Keratinocyte (primary cell): Measurements from ENCODE around the gene MRGPRF. TPM values are rescaled to one million over a fixed set of nuclear protein-coding genes. Genes with fewer than 3 reads are reported as not detected.

Source experiments
- DNase-seq: peaks from one replicate; pipeline ENCODE4 v3.0.0-alpha.2; 2011; ENCODE audit warnings: low read depth, missing footprints, low spot score
- FAIRE-seq: peaks from 2 replicates; lab custom pipeline; 2011; peaks lifted over from hg19 to GRCh38; lab: Jason Lieb, UNC
- H2AFZ ChIP-seq: 2 replicates; pipeline ENCODE4 v1.6.0; 2012; ENCODE audit warnings: low read length, control low read depth, inconsistent platforms; ENCODE audit not compliant: control insufficient read depth
- H3K27ac ChIP-seq: 2 replicates; pipeline ENCODE4 v1.5.1; 2011; ENCODE audit warnings: low read length; ENCODE audit not compliant: control insufficient read depth, insufficient read depth
- H3K27me3 ChIP-seq: 3 replicates; pipeline ENCODE4 v1.6.0; 2011; ENCODE audit warnings: low read length; ENCODE audit not compliant: control insufficient read depth, insufficient read depth; ENCODE audit errors: extremely low read depth
- H3K36me3 ChIP-seq, 2 experiments: 2 replicates in 1 of 2; 3 replicates in 1 of 2; pipeline ENCODE4 v1.5.1; 2011; ENCODE audit warnings: low read length in 2 of 2, mild to moderate bottlenecking in 1 of 2; ENCODE audit not compliant: control insufficient read depth in 2 of 2, insufficient read depth in 2 of 2; ENCODE audit errors: extremely low read depth in 1 of 2
- H3K4me1 ChIP-seq: 3 replicates; pipeline ENCODE4 v1.5.1; 2011; ENCODE audit warnings: low read length; ENCODE audit not compliant: control insufficient read depth, insufficient read depth; ENCODE audit errors: extremely low read depth
- H3K4me2 ChIP-seq: 3 replicates; pipeline ENCODE4 v1.6.0; 2011; ENCODE audit warnings: low read depth, low read length; ENCODE audit not compliant: control insufficient read depth, insufficient read depth; ENCODE audit errors: extremely low read depth
- H3K4me3 ChIP-seq, 3 experiments: fragments of 200-600 bp in 1 of 3; sonication (generic) in 1 of 3; 2 replicates in 2 of 3; 3 replicates in 1 of 3; pipeline ENCODE4 v1.5.1; 2011 to 2016; ENCODE audit warnings: low read length in 3 of 3, mild to moderate bottlenecking in 3 of 3, control low read depth in 2 of 3, inconsistent platforms in 1 of 3, low read depth in 1 of 3, mixed read lengths in 1 of 3, mixed run types in 1 of 3, moderate library complexity in 1 of 3; ENCODE audit not compliant: control insufficient read depth in 2 of 3, insufficient read depth in 2 of 3; ENCODE audit errors: extremely low read depth in 1 of 3
- H3K79me2 ChIP-seq: 2 replicates; pipeline ENCODE4 v1.6.0; 2012; ENCODE audit warnings: low read length; ENCODE audit not compliant: control insufficient read depth, insufficient read depth
- H3K9ac ChIP-seq: 3 replicates; pipeline ENCODE4 v1.6.0; 2011; ENCODE audit warnings: low read length; ENCODE audit not compliant: control insufficient read depth, insufficient read depth; ENCODE audit errors: extremely low read depth
- H3K9me1 ChIP-seq: 3 replicates; pipeline ENCODE4 v1.6.0; 2011; ENCODE audit warnings: low read length; ENCODE audit not compliant: control insufficient read depth, insufficient read depth; ENCODE audit errors: extremely low read depth
- H3K9me3 ChIP-seq: 2 replicates; pipeline ENCODE4 v1.5.1; 2012; ENCODE audit warnings: low read depth, low read length; ENCODE audit not compliant: control insufficient read depth
- H4K20me1 ChIP-seq: 3 replicates; pipeline ENCODE4 v1.6.0; 2011; ENCODE audit warnings: low read length; ENCODE audit not compliant: control insufficient read depth, insufficient read depth; ENCODE audit errors: extremely low read depth
- EZH2 ChIP-seq: IDR thresholded peaks from one replicate; pipeline ENCODE4 v1.6.1; 2012; ENCODE audit warnings: inconsistent platforms, mild to moderate bottlenecking, low read length, moderate library complexity
- dilution Hi-C: fragments of 300-500 bp; cut with MboI; formaldehyde crosslinking; loops from one replicate; pipeline ENCODE4 v1.7.0; 2020; ENCODE audit warnings: low sequenced_read_pairs; ENCODE audit not compliant: extremely low pct_ligation_motif_present
- polyA plus RNA-seq, 5 experiments: library from polyadenylated mRNA; depleted of rRNA in 3 of 5; stranded (reverse) in 3 of 5; stranded (forward) in 1 of 5; unstranded in 1 of 5; fragments of >200 nt; gene quantifications; 1 replicate in 1 of 5; 2 replicates in 3 of 5; 3 replicates in 1 of 5; pipeline versions ENCODE4 v1.2.1 to v1.2.3, GENCODE V29; 2011 to 2012; ENCODE audit warnings: missing spikeins in 2 of 5, low read depth in 1 of 5, low replicate concordance in 1 of 5
- TF ChIP-seq, protein P1 (sequence below), 3 experiments: IDR thresholded peaks in 1 of 3; conservative IDR thresholded peaks in 1 of 3; optimal IDR thresholded peaks in 1 of 3; 2 replicates in 2 of 3; 3 replicates in 1 of 3; pipeline versions ENCODE3 to v1.5.1; 2011; ENCODE audit warnings: low read length in 3 of 3, mild to moderate bottlenecking in 3 of 3, moderate library complexity in 2 of 3, control low read depth in 1 of 3, inconsistent platforms in 1 of 3; ENCODE audit not compliant: insufficient read depth in 2 of 3; ENCODE audit errors: extremely low read depth in 1 of 3

Gene MRGPRF
- polyA plus RNA-seq, 1 donor (not counting 4 experiments of a cell fraction or from before 2014, with no cell fraction given), result not detected

DNA sequence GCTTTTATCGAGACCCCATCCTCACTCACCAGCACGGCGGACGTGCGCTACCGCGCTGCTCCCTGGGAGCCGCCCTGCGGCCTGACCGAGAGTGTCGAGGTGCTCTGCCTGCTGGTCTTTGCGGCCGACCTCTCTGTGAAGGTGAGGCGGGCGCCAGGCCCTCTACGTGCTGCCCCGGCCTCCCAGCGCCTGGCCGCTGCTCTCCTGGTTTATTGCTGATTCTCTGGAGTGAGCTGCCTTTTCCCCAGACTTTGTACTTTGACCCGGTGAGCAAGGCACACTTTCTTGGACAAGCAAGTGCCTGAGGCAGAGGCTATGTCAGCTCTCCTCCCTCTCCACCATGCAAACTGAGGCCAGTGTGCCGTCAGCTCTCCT is 42.2 kb upstream of the MRGPRF start:
- Histone ChIP-seq H3K9me1 (no peaks in the 10 kb centered on the region), H3K27me3 (no peaks in the 10 kb centered on the region), H3K4me3 (no peak overlapping the region), H2AFZ (no peak overlapping the region), H3K36me3 (peaks cover 10 to 29% of the 10 kb centered on the region in 2 experiments), H3K9me3 (no peaks in the 10 kb centered on the region), H3K4me2 (no peak overlapping the region), H3K9ac (no peak overlapping the region), H4K20me1 (no peaks in the 10 kb centered on the region), H3K79me2 (peaks cover 62% of the 10 kb centered on the region), H3K27ac (no peak overlapping the region), H3K4me1 (peaks cover 15% of the 10 kb centered on the region)
- DNase-seq, result no peak
- TF ChIP-seq EZH2, result no peak
- dilution Hi-C loops, result no loop called here
- FAIRE-seq, result no peak

DNA sequence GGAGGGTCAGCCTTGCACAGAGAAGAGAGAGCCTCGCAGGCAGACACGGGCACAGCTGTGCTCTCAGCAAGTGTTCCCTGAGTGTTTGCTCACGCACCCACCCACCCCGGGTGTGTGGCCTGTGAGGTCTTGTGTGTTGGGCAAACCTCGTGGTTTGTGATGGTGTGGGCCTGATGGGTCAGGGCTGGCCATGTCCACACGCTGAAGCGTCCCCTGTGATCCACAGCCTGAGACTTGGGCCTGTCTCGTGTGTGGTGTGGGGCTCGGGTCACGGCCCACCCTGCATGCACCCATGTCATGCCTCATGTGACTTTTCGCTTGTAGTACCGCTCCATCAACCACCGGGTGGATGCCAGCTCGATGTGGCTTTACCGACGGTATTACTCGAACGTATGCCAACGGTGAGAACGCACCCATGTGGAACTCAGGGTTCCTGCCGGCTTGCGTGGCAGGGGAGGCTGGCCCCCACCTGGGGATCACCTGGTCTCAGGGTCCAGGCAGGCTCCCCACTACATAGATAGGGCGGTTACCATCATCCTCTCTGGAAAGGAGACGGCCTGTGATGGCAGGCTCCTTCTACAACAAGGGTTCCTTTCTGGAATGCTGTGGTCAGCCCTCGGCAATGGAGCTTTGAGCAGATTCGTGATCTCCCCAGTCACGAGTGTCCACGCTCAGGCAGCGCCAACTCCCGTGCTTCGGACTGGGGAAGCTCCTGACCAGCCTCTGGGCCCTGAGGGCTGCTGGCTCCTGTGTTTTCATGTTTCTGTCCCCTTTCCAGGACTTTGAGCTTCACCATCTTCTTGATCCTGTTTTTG is 41.6 kb upstream of the MRGPRF start:
- H3K9me1 ChIP-seq, result no peaks in the 10 kb centered on the region
- peaks cover 64% of the 10 kb centered on the region for H3K79me2 ChIP-seq
- H3K4me1 ChIP-seq, result peaks cover 19% of the 10 kb centered on the region
- no peak for TF ChIP-seq EZH2
- TF ChIP-seq, protein P1, sequence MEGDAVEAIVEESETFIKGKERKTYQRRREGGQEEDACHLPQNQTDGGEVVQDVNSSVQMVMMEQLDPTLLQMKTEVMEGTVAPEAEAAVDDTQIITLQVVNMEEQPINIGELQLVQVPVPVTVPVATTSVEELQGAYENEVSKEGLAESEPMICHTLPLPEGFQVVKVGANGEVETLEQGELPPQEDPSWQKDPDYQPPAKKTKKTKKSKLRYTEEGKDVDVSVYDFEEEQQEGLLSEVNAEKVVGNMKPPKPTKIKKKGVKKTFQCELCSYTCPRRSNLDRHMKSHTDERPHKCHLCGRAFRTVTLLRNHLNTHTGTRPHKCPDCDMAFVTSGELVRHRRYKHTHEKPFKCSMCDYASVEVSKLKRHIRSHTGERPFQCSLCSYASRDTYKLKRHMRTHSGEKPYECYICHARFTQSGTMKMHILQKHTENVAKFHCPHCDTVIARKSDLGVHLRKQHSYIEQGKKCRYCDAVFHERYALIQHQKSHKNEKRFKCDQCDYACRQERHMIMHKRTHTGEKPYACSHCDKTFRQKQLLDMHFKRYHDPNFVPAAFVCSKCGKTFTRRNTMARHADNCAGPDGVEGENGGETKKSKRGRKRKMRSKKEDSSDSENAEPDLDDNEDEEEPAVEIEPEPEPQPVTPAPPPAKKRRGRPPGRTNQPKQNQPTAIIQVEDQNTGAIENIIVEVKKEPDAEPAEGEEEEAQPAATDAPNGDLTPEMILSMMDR (optimal IDR thresholded peaks at IDR 0.05 in 1 of 3, IDR thresholded peaks at IDR 0.05 in 1 of 3, conservative IDR thresholded peaks at IDR 0.05 in 1 of 3; ENCODE audit: extremely low read depth in 1 of 3, insufficient read depth in 2 of 3, low read length in 3 of 3), result no peak
- FAIRE-seq, result no peak
- H3K4me2 ChIP-seq, result no peak overlapping the region
- DNase-seq, result no peak
- no peak overlapping the region for H3K4me3 ChIP-seq
- H3K27ac ChIP-seq, result no peak overlapping the region
- no peaks in the 10 kb centered on the region for H4K20me1 ChIP-seq
- H3K9me3 ChIP-seq, result no peaks in the 10 kb centered on the region
- H3K36me3 ChIP-seq, result peaks cover 10 to 23% of the 10 kb centered on the region in 2 experiments
- dilution Hi-C loops, result no loop called here
- no peaks in the 10 kb centered on the region for H3K27me3 ChIP-seq
- no peak overlapping the region for H2AFZ ChIP-seq
- no peak overlapping the region for H3K9ac ChIP-seq
